Right lobe of liver (tissue), 4 donors: Measurements from ENCODE around the gene MAP4K4.

Source experiments
- CTCF ChIP-seq, 4 donors: fragments of 200-600 bp in 3 of 4; fragments of 450-650 bp in 1 of 4; IDR thresholded peaks; one replicate each; pipeline versions ENCODE4 v1.5.1 to v1.8.0; 2016 to 2022; ENCODE audit warnings: antibody characterized with exemption in 4 of 4, mild to moderate bottlenecking in 2 of 4
- POLR2A ChIP-seq: fragments of 450-650 bp; IDR thresholded peaks from one replicate; pipeline ENCODE4 v1.6.1; 2017; ENCODE audit warnings: antibody characterized with exemption, mild to moderate bottlenecking
- donor health status: DM: no; HTN: no; CAD: no.
- donor health status: DM: no; HTN: no; CAD: no.
- donor health status: DM: no; HTN: yes; CAD: no.

DNA sequence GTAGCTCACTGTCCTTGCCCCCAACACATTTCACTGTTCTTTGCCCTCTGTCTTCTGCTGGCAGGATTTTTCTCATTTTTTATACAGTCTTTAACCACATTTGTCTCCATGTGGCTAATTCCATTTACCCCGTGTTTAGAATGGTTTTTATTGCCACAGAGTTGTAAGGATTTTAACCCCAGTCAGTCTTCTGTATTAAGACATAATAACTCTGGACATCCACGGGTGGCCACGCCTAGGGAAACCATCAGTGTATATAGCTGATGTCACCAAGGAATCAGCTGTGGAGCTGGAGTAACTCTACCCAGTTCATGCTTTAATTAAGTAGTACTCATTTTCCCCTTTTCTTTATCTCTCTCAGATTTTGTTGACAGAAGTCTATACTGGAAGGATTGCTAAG, 139.8 kb downstream of the MAP4K4 start:
- TF ChIP-seq CTCF (IDR thresholded peaks at IDR 0.05) (no peak), POLR2A (no peak)
